ENCODE data around the gene MSI2. TPM values are rescaled to one million over a fixed set of nuclear protein-coding genes. Genes with fewer than 3 reads are reported as not detected.

MSI2 gene
- total and polyA plus RNA-seq, 2 donors = 25.3 to 52.5 TPM

DNA sequence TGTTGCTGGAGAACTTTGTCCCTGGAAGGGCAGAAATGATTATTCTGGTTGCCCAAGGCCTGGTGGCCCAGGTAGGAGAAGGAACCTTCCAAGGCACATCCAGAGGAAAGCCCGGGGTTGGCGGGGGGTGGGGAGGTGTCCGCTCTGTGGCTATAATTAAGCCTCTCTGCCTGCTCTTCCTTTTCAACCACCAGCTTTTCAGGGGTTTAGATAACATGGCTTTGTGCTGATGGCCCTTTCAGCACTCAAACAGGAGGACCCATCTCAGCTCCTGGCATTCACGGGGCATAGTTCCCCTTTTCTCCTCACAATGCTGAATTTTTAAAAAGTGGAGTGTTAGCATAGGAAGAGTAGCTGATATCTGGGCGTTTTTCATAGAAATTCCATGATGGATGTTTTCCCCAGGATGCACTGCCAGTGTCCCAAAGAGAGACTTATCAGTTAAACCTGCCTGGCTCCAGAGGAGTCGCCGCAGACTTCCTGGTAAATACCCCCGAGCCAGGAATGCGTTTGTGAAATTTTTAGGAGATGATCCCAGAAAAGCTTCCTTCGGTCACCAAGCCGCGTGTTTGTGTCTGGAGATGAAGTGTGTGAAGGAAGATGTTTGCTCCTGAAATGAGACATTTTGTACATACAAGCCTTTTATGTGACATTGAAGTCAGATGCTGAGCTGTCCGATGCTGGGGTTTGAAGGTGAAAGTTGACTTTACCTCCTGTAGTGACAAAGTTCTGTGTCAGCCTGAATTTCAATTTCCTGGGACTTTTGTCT is 188.5 kb downstream of the MSI2 start:
- Histone ChIP-seq H3K36me3 (ENCODE audit: control insufficient read depth in 2 of 2, insufficient read depth in 2 of 2, low read length in 1 of 2) (peaks cover 5 to 7% of the 10 kb centered on the region in 2 donors), H3K27me3 (ENCODE audit: control insufficient read depth in 2 of 2, insufficient read depth in 1 of 2, low read length in 1 of 2) (no peaks in the 10 kb centered on the region), H3K9me3 (ENCODE audit: control insufficient read depth in 2 of 2, insufficient read depth in 1 of 2, low read length in 1 of 2) (peaks cover 1 to 13% of the 10 kb centered on the region in 2 donors), H3K4me3 (ENCODE audit: low read length in 2 of 2) (no peak overlapping the region), H3K4me1 (ENCODE audit: control insufficient read depth in 2 of 2, insufficient read depth in 2 of 2, low read length in 2 of 2) (peaks cover 78 to 98% of the 10 kb centered on the region in 2 donors), H3K27ac (ENCODE audit: low read depth in 1 of 2, low read length in 1 of 2) (peak overlapping the region in 1 of 2 donors; percentile 97)
- DNase-seq (ENCODE audit: low read depth in 6 of 9, low spot score in 9 of 9) = no peak
- 67% methylated on average over 13 of the region's 13 CpGs for WGBS

DNA sequence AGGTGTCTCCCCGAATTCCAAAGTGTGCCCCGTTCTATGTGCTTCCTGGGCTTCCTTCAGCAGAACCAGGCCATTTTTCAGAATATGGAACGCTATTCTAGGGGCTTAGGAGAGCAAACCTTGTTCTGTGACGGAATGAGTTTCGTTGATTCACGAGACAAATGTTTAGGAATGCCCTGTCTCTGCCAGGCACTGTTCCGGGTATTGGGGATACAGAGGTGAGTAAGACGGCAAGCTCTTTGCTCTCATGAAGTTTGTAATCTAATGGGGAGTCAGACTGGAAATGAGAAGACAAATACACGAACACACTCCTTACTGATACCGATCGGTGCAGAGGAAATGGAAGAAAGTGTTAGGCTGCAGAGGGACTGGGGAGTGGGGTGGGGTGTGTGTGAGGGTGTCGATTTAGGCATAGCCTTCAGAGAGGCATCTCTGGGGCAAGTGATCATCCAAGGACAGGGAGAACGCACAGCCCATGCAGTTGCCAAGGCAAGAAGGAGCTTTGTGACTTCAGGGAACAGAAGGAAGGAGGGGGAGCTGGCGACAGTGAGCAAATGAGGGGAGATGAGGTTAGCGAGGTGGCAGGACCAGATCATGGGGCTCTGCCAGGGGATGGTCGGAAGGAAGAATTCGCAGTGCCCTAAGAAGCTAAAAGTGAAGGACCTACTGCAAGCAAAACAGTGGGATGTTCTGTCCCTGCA is 189.6 kb downstream of the MSI2 start:
- Histone ChIP-seq H3K27ac (ENCODE audit: low read depth in 1 of 2, low read length in 1 of 2) (peak overlapping the region; percentile 25 to 97), H3K36me3 (ENCODE audit: control insufficient read depth in 2 of 2, insufficient read depth in 2 of 2, low read length in 1 of 2) (peaks cover 5 to 10% of the 10 kb centered on the region in 2 donors), H3K4me1 (ENCODE audit: control insufficient read depth in 2 of 2, insufficient read depth in 2 of 2, low read length in 2 of 2) (peaks cover 74 to 98% of the 10 kb centered on the region in 2 donors), H3K4me3 (ENCODE audit: low read length in 2 of 2) (no peak overlapping the region), H3K9me3 (ENCODE audit: control insufficient read depth in 2 of 2, insufficient read depth in 1 of 2, low read length in 1 of 2) (peaks cover 1 to 13% of the 10 kb centered on the region in 2 donors), H3K27me3 (ENCODE audit: control insufficient read depth in 2 of 2, insufficient read depth in 1 of 2, low read length in 1 of 2) (no peaks in the 10 kb centered on the region)
- no peak for DNase-seq (ENCODE audit: low read depth in 6 of 9, low spot score in 9 of 9)
- WGBS = 60% methylated on average over 17 of the region's 17 CpGs

GRCh38 chr17:57447357-57447989 is 191.2 kb downstream of the MSI2 start:
- WGBS = 67% methylated on average over 10 of the region's 10 CpGs
- Histone ChIP-seq H3K27me3 (ENCODE audit: control insufficient read depth in 2 of 2, insufficient read depth in 1 of 2, low read length in 1 of 2) (no peaks in the 10 kb centered on the region), H3K27ac (ENCODE audit: low read depth in 1 of 2, low read length in 1 of 2) (peak overlapping the region in 1 of 2 donors; percentile 58), H3K36me3 (ENCODE audit: control insufficient read depth in 2 of 2, insufficient read depth in 2 of 2, low read length in 1 of 2) (peaks cover 5 to 22% of the 10 kb centered on the region in 2 donors), H3K4me1 (ENCODE audit: control insufficient read depth in 2 of 2, insufficient read depth in 2 of 2, low read length in 2 of 2) (peaks cover 76 to 98% of the 10 kb centered on the region in 2 donors), H3K4me3 (ENCODE audit: low read length in 2 of 2) (no peak overlapping the region), H3K9me3 (ENCODE audit: control insufficient read depth in 2 of 2, insufficient read depth in 1 of 2, low read length in 1 of 2) (peaks cover 1 to 13% of the 10 kb centered on the region in 2 donors)
- no peak for DNase-seq (ENCODE audit: low read depth in 6 of 9, low spot score in 9 of 9)

DNA sequence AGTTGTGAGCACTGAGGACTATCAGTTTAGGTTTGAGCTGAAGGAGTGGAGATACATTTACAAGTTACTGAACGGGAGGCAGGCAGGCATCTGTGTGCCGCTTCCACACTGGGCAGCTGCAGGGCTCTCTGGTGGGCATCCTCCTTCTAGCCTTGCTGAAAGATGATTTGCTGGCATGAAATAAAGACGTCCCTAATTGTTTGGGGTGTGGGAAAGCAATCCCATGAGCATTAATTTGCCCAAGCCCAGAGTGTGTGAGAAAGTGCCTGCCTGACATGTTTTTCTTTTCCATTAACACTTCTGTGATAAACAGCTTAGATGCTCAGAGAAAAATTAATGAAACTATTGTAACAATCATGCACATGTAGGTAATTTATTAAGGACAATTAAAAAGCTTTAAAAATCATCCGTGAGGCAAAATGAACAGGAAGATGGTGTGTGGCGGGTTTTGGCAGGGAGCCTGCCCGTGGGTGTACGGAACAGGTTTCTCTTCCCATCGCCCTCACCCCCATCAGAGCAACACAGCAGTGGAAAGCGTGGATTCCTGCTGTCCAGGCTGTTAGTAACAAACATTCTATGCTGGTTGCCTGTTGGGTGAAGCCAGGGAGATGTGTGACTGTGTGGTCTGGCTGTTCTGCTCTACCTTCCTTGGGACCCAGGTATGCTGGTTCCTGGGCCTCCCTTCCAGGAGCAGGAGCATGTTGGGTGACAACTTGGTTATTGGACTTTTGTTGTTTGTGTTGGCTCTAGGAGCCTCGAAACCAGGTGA is 191.9 kb downstream of the MSI2 start:
- H3K4me1 ChIP-seq (ENCODE audit: control insufficient read depth in 2 of 2, insufficient read depth in 2 of 2, low read length in 2 of 2) = peaks cover 75 to 98% of the 10 kb centered on the region in 2 donors
- 49% methylated on average over 10 of the region's 10 CpGs for WGBS
- no peaks in the 10 kb centered on the region for H3K27me3 ChIP-seq (ENCODE audit: control insufficient read depth in 2 of 2, insufficient read depth in 1 of 2, low read length in 1 of 2)
- H3K27ac ChIP-seq (ENCODE audit: low read depth in 1 of 2, low read length in 1 of 2) = peak overlapping the region in 1 of 2 donors; percentile 58
- H3K4me3 ChIP-seq (ENCODE audit: low read length in 2 of 2) = no peak overlapping the region
- peaks cover 1 to 10% of the 10 kb centered on the region in 2 donors for H3K9me3 ChIP-seq (ENCODE audit: control insufficient read depth in 2 of 2, insufficient read depth in 1 of 2, low read length in 1 of 2)
- no peak for DNase-seq (ENCODE audit: low read depth in 6 of 9, low spot score in 9 of 9)
- peaks cover 4 to 22% of the 10 kb centered on the region in 2 donors for H3K36me3 ChIP-seq (ENCODE audit: control insufficient read depth in 2 of 2, insufficient read depth in 2 of 2, low read length in 1 of 2)

- no peak overlapping the region for H3K4me3 ChIP-seq (ENCODE audit: low read length in 2 of 2)
- DNase-seq (ENCODE audit: low read depth in 6 of 9, low spot score in 9 of 9) = no peak
- WGBS = 97% methylated on average over 7 of the region's 7 CpGs
These were observed 192.5 kb downstream of the MSI2 start for GRCh38 chr17:57448759-57449283.

DNA sequence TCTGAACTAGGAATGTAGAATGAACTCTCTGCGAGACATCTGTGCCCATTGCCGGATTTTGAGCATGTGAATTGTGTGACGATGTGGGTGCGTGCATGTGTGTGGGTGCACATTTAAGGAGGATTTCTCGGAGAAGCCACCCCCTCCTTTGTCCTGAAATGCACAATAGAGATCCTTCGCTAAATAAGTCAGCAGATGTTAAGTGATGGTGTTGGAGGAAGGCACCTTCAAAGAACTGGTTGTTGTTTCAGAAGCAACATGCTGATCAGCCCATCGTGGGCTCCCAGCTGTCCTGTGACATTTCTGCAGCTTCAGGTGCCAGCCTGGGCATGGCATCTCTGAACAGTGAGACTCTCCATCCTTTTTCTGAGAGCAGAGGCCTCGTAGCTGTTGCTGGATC is 194.9 kb downstream of the MSI2 start:
- H3K4me1 ChIP-seq (ENCODE audit: control insufficient read depth in 2 of 2, insufficient read depth in 2 of 2, low read length in 2 of 2) = peaks cover 75 to 98% of the 10 kb centered on the region in 2 donors

More at GRCh38 chr17:57448759-57449283, 192.5 kb downstream of the MSI2 start:
- no peaks in the 10 kb centered on the region for H3K27me3 ChIP-seq (ENCODE audit: control insufficient read depth in 2 of 2, insufficient read depth in 1 of 2, low read length in 1 of 2)
- H3K9me3 ChIP-seq (ENCODE audit: control insufficient read depth in 2 of 2, insufficient read depth in 1 of 2, low read length in 1 of 2) = peaks cover 0 to 3% of the 10 kb centered on the region in 2 donors
- no peak overlapping the region for H3K27ac ChIP-seq (ENCODE audit: low read depth in 1 of 2, low read length in 1 of 2)
- H3K36me3 ChIP-seq (ENCODE audit: control insufficient read depth in 2 of 2, insufficient read depth in 2 of 2, low read length in 1 of 2) = peaks cover 5 to 24% of the 10 kb centered on the region in 2 donors
- peaks cover 74 to 98% of the 10 kb centered on the region in 2 donors for H3K4me1 ChIP-seq (ENCODE audit: control insufficient read depth in 2 of 2, insufficient read depth in 2 of 2, low read length in 2 of 2)

DNA sequence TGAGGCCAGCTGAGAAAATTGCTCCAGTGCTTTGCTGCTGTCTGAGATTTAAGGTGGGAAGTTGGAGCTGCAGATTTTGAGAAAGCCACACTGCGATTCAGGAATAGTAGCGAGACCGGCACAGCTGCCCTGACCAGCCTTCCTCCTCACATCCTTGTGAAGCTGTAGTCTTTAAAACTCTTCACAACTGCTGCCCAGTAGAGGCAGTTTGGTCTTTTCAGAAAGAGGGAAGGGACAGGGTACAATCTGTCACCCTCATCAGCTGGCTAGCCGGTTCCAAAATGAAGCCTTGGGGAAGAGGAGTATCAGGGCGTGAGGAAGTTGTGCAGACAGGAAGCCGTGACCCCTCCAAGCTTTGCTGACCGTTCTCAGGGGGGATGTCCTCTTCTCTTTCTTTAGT is 195.3 kb downstream of the MSI2 start:
- peak overlapping the region; percentile 64 to 94 for H3K27ac ChIP-seq (ENCODE audit: low read depth in 1 of 2, low read length in 1 of 2)
- H3K4me3 ChIP-seq (ENCODE audit: low read length in 2 of 2) = peak overlapping the region; percentile 5 to 22
- no peak for DNase-seq (ENCODE audit: low read depth in 6 of 9, low spot score in 9 of 9)
- no peaks in the 10 kb centered on the region for H3K9me3 ChIP-seq (ENCODE audit: control insufficient read depth in 2 of 2, insufficient read depth in 1 of 2, low read length in 1 of 2)
- H3K4me1 ChIP-seq (ENCODE audit: control insufficient read depth in 2 of 2, insufficient read depth in 2 of 2, low read length in 2 of 2) = peaks cover 71 to 98% of the 10 kb centered on the region in 2 donors
- no peaks in the 10 kb centered on the region for H3K27me3 ChIP-seq (ENCODE audit: control insufficient read depth in 2 of 2, insufficient read depth in 1 of 2, low read length in 1 of 2)
- 47% methylated on average over 7 of the region's 7 CpGs for WGBS
- peaks cover 5 to 34% of the 10 kb centered on the region in 2 donors for H3K36me3 ChIP-seq (ENCODE audit: control insufficient read depth in 2 of 2, insufficient read depth in 2 of 2, low read length in 1 of 2)

More for the DNA sequence above, 194.9 kb downstream of the MSI2 start:
- Histone ChIP-seq H3K36me3 (ENCODE audit: control insufficient read depth in 2 of 2, insufficient read depth in 2 of 2, low read length in 1 of 2) (peaks cover 5 to 32% of the 10 kb centered on the region in 2 donors), H3K27me3 (ENCODE audit: control insufficient read depth in 2 of 2, insufficient read depth in 1 of 2, low read length in 1 of 2) (no peaks in the 10 kb centered on the region), H3K4me3 (ENCODE audit: low read length in 2 of 2) (peak overlapping the region; percentile 5 to 22), H3K9me3 (ENCODE audit: control insufficient read depth in 2 of 2, insufficient read depth in 1 of 2, low read length in 1 of 2) (no peaks in the 10 kb centered on the region), H3K27ac (ENCODE audit: low read depth in 1 of 2, low read length in 1 of 2) (peak overlapping the region; percentile 64 to 94)
- WGBS = 15% methylated on average over 8 of the region's 8 CpGs
- DNase-seq (ENCODE audit: low read depth in 6 of 9, low spot score in 9 of 9) = peak in 1 of 9 donors; percentile 76

- 65% methylated on average over 7 of the region's 7 CpGs for WGBS
- peaks cover 59 to 90% of the 10 kb centered on the region in 2 donors for H3K4me1 ChIP-seq (ENCODE audit: control insufficient read depth in 2 of 2, insufficient read depth in 2 of 2, low read length in 2 of 2)
- H3K27me3 ChIP-seq (ENCODE audit: control insufficient read depth in 2 of 2, insufficient read depth in 1 of 2, low read length in 1 of 2) = no peaks in the 10 kb centered on the region
- H3K36me3 ChIP-seq (ENCODE audit: control insufficient read depth in 2 of 2, insufficient read depth in 2 of 2, low read length in 1 of 2) = peaks cover 7 to 38% of the 10 kb centered on the region in 2 donors
- H3K9me3 ChIP-seq (ENCODE audit: control insufficient read depth in 2 of 2, insufficient read depth in 1 of 2, low read length in 1 of 2) = no peaks in the 10 kb centered on the region
- peak overlapping the region; percentile 68 to 94 for H3K27ac ChIP-seq (ENCODE audit: low read depth in 1 of 2, low read length in 1 of 2)
- H3K4me3 ChIP-seq (ENCODE audit: low read length in 2 of 2) = no peak overlapping the region
- DNase-seq (ENCODE audit: low read depth in 6 of 9, low spot score in 9 of 9) = no peak
These were observed 197.6 kb downstream of the MSI2 start for GRCh38 chr17:57453841-57454425.
